GM18868 (cell line): ENCODE data around the gene FAM20A.
"Not testable (repeated sequence)": the region's sequence is repeated elsewhere in the genome, so short reads cannot be mapped to it uniquely, and the experiment has no call there.

Source experiments
- ATAC-seq: cut with Tn5 transposase; IDR thresholded peaks from one replicate; pipeline ENCODE4 v1.9.1; 2021; ENCODE audit warnings: mild to moderate bottlenecking, moderate library complexity; ENCODE audit not compliant: unreplicated experiment

FAM20A gene

GRCh38 chr17:68592682-68593641 is 8.2 kb downstream of the FAM20A start:
- ATAC-seq: no peak

GRCh38 chr17:68592009-68592408 is 9.2 kb downstream of the FAM20A start:
- ATAC-seq: no peak

- no peak for ATAC-seq
Measured at GRCh38 chr17:68591583-68591982, 9.6 kb downstream of the FAM20A start.

GRCh38 chr17:68589086-68589485 is 12.1 kb downstream of the FAM20A start:
- no peak for ATAC-seq

GRCh38 chr17:68588362-68588761 is 12.8 kb downstream of the FAM20A start:
- no peak for ATAC-seq

- no peak for ATAC-seq
Measured at GRCh38 chr17:68587847-68588246, 13.3 kb downstream of the FAM20A start.

GRCh38 chr17:68587026-68587425 is 14.1 kb downstream of the FAM20A start:
- ATAC-seq: no peak

GRCh38 chr17:68585643-68586042 is 15.5 kb downstream of the FAM20A start:
- ATAC-seq: no peak

- ATAC-seq: no peak
Measured at GRCh38 chr17:68584581-68585303, 16.4 kb downstream of the FAM20A start.

GRCh38 chr17:68582867-68583266 is 18.3 kb downstream of the FAM20A start:
- ATAC-seq: not testable (repeated sequence)

GRCh38 chr17:68581863-68582645 is 19.1 kb downstream of the FAM20A start:
- ATAC-seq: no peak

- no peak for ATAC-seq
Measured at GRCh38 chr17:68580236-68580770, 20.9 kb downstream of the FAM20A start.

- ATAC-seq: no peak
Measured at GRCh38 chr17:68579194-68579927, 21.8 kb downstream of the FAM20A start.

GRCh38 chr17:68578236-68578635 is 22.9 kb downstream of the FAM20A start:
- no peak for ATAC-seq

GRCh38 chr17:68577497-68577821 is 23.7 kb downstream of the FAM20A start:
- no peak for ATAC-seq

- ATAC-seq: no peak
Measured at GRCh38 chr17:68576811-68577496, 24.2 kb downstream of the FAM20A start.

GRCh38 chr17:68576137-68576536 is 25.0 kb downstream of the FAM20A start:
- no peak for ATAC-seq

GRCh38 chr17:68573338-68573737 is 27.8 kb downstream of the FAM20A start:
- no peak for ATAC-seq

GRCh38 chr17:68572138-68572842 is 28.9 kb downstream of the FAM20A start:
- no peak for ATAC-seq
